ENCODE results near the gene ABR.

The ABR gene

DNA sequence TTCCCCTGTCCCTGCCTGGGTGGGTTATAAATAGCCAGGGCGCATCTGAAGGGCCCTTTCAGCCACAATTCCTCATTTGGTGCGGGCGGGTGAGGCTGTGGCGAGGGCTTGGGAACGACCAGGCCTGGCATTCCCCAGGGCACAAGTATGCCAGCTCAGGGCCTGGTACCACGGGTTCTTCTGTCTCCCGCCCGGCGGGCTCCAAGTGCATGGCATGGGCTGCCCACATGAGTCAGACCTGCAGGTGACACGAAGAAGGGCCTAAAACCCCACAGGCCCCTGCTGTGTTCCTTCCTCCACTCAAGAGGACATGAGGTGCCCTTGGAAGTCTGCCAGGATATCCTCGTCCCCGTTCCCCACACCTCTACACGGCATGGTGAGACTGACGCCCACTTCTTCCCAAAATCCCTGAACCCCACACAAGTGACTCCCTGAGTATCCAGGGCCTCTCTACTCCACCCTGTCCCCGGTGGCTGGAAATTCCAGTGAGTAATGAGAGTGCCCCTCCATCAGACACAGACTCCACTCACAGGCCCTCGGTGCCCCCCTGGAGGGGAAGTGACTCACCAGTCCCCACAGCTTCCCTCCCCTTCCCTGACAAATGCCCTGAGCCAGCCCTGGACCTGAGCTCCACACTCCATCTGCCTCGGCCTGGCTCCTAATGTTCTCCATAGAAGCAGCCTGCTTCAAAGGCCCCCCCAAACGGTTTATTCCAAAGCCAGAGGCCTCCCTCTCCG, 68.8 kb downstream of the ABR start:
- Histone ChIP-seq H3K27ac (ENCODE audit: low read length) (no peak overlapping the region), H2AFZ (ENCODE audit: low read depth, low read length) (no peak overlapping the region), H3K36me3 (ENCODE audit: insufficient read depth, low read length) (no peaks in the 10 kb centered on the region; the same call in 1 of the 2 replicates), H3K9ac (ENCODE audit: low read depth, low read length) (no peak overlapping the region), H4K20me1 (ENCODE audit: insufficient read depth, low read length) (0 out of 2 replicates have a peak, but pooled peaks cover 3% of the 10 kb centered on the region), H3K4me3 (ENCODE audit: low read depth in 1 of 2, low read length in 2 of 2) (no peak overlapping the region), H3K9me3 (ENCODE audit: insufficient read depth, low read length, severe bottlenecking) (no peaks in the 10 kb centered on the region), H3K4me2 (ENCODE audit: insufficient read depth, low read length) (no peak overlapping the region), H3K79me2 (ENCODE audit: insufficient read depth, low read length) (peaks cover 11% of the 10 kb centered on the region), H3K27me3 (ENCODE audit: insufficient read depth, low read length, poor library complexity) (no peaks in the 10 kb centered on the region), H3K4me1 (ENCODE audit: insufficient read depth, low read length) (peaks cover 40% of the 10 kb centered on the region)
- DNase-seq (no peak), ATAC-seq (ENCODE audit: insufficient read depth, low read depth) (no peak)
- TF ChIP-seq, protein P1, sequence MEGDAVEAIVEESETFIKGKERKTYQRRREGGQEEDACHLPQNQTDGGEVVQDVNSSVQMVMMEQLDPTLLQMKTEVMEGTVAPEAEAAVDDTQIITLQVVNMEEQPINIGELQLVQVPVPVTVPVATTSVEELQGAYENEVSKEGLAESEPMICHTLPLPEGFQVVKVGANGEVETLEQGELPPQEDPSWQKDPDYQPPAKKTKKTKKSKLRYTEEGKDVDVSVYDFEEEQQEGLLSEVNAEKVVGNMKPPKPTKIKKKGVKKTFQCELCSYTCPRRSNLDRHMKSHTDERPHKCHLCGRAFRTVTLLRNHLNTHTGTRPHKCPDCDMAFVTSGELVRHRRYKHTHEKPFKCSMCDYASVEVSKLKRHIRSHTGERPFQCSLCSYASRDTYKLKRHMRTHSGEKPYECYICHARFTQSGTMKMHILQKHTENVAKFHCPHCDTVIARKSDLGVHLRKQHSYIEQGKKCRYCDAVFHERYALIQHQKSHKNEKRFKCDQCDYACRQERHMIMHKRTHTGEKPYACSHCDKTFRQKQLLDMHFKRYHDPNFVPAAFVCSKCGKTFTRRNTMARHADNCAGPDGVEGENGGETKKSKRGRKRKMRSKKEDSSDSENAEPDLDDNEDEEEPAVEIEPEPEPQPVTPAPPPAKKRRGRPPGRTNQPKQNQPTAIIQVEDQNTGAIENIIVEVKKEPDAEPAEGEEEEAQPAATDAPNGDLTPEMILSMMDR (IDR thresholded peaks at IDR 0.05; ENCODE audit: borderline replicate concordance, extremely low read depth, low read length, poor library complexity, severe bottlenecking) = no peak
- TF ChIP-seq EZH2 (IDR thresholded peaks at IDR 0.05; ENCODE audit: borderline replicate concordance, low read depth, low read length, severe bottlenecking) = no peak

DNA sequence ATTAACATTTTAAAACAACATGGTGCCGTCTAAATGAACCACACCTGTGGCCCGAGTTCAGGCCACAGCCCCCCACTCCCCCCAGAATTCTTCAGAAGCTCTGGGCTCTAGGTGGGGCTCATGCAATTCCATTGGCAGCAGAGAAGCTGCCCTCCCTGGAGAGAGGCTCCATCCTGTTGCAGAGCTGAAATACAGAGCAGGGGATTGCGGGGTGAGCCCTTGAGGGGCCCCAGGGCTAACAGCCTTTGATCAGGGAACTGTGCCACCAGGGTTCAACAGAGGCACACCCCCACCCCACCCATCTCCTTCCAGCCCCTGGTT, 69.3 kb downstream of the ABR start:
- peak overlapping the region; percentile 78 for H3K9ac ChIP-seq (ENCODE audit: low read depth, low read length)
- H2AFZ ChIP-seq (ENCODE audit: low read depth, low read length) = no peak overlapping the region
- H3K27me3 ChIP-seq (ENCODE audit: insufficient read depth, low read length, poor library complexity) = no peaks in the 10 kb centered on the region
- H3K27ac ChIP-seq (ENCODE audit: low read length) = no peak overlapping the region
- ATAC-seq (ENCODE audit: insufficient read depth, low read depth) (no peak), DNase-seq (no peak)
- no peaks in the 10 kb centered on the region for H3K9me3 ChIP-seq (ENCODE audit: insufficient read depth, low read length, severe bottlenecking)
- H3K4me2 ChIP-seq (ENCODE audit: insufficient read depth, low read length) = peak overlapping the region; percentile 91
- peaks cover 40% of the 10 kb centered on the region for H3K4me1 ChIP-seq (ENCODE audit: insufficient read depth, low read length)
- 0 out of 2 replicates have a peak, but pooled peaks cover 3% of the 10 kb centered on the region for H4K20me1 ChIP-seq (ENCODE audit: insufficient read depth, low read length)
- TF ChIP-seq, protein P1 (IDR thresholded peaks at IDR 0.05; ENCODE audit: borderline replicate concordance, extremely low read depth, low read length, poor library complexity, severe bottlenecking) = no peak
- TF ChIP-seq EZH2 (IDR thresholded peaks at IDR 0.05; ENCODE audit: borderline replicate concordance, low read depth, low read length, severe bottlenecking) = no peak
- H3K4me3 ChIP-seq (ENCODE audit: low read depth in 1 of 2, low read length in 2 of 2) = peak overlapping the region in 1 of 2 experiments; percentile 66; a peak in 1 of 4 replicates
- peaks cover 11% of the 10 kb centered on the region for H3K79me2 ChIP-seq (ENCODE audit: insufficient read depth, low read length)
- no peaks in the 10 kb centered on the region; the same call in 1 of the 2 replicates for H3K36me3 ChIP-seq (ENCODE audit: insufficient read depth, low read length)

DNA sequence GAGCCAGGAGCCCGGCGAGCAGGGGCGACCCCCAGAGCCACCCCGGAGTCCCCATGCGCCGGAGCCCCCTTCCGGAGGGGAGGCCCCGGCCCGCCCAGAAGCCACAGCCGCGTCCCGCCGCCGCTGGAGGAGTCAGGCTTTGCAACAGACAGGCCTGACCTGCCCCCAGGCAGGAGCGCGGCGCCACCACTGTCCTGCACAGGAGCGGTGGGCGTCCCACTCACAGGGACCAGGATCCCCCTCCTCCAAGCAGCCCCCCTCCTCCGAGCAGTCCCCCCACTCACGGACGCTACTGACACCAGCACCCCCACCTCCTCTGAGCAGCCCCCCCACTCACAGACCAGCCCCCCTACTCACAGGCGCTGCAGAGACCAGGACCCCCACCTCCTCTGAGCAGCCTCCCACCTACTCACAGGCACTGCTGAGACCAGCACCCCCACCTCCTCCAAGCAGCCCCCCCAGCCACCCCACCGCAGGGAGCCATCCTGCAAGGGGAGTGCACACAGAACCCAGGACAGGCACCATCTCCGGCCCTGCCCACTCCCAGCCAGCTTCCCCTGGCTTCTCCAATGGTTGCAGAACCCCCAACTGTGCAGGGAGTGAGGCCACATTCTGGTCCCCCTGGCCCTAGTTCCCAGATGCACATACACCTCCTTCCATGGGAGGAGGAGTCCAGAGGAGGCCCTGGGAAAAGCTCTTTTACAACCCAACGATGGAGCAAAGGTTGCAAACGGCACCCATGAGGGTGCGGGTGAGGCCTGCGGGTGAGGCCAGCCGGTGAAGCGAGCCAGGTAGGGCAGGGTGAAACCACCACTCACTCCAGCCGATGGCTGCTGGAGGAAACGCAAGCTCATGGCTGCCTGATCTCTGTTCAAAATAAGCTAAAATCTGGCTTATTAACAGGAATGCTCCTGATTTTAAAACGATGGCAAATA, 69.9 kb downstream of the ABR start:
- Histone ChIP-seq H3K27me3 (ENCODE audit: insufficient read depth, low read length, poor library complexity) (no peaks in the 10 kb centered on the region), H2AFZ (ENCODE audit: low read depth, low read length) (peak overlapping the region; percentile 56), H3K9me3 (ENCODE audit: insufficient read depth, low read length, severe bottlenecking) (no peaks in the 10 kb centered on the region), H3K36me3 (ENCODE audit: insufficient read depth, low read length) (no peaks in the 10 kb centered on the region; the same call in 1 of the 2 replicates), H3K27ac (ENCODE audit: low read length) (peak overlapping the region; percentile 77), H3K79me2 (ENCODE audit: insufficient read depth, low read length) (peaks cover 11% of the 10 kb centered on the region), H3K4me2 (ENCODE audit: insufficient read depth, low read length) (peak overlapping the region; percentile 91), H3K4me1 (ENCODE audit: insufficient read depth, low read length) (peaks cover 34% of the 10 kb centered on the region), H3K4me3 (ENCODE audit: low read depth in 1 of 2, low read length in 2 of 2) (peak overlapping the region; percentile 36 to 66), H3K9ac (ENCODE audit: low read depth, low read length) (peak overlapping the region; percentile 78), H4K20me1 (ENCODE audit: insufficient read depth, low read length) (0 out of 2 replicates have a peak, but pooled peaks cover 3% of the 10 kb centered on the region)
- ATAC-seq (ENCODE audit: insufficient read depth, low read depth) (peak; percentile 68), DNase-seq (no peak)
- TF ChIP-seq EZH2 (IDR thresholded peaks at IDR 0.05; ENCODE audit: borderline replicate concordance, low read depth, low read length, severe bottlenecking) = no peak
- TF ChIP-seq, protein P1 (IDR thresholded peaks at IDR 0.05; ENCODE audit: borderline replicate concordance, extremely low read depth, low read length, poor library complexity, severe bottlenecking) = no peak

Data from DND-41 (cell line).